Measurements from ENCODE around the gene CFAP74.
"Not testable (repeated sequence)": the region's sequence is repeated elsewhere in the genome, so short reads cannot be mapped to it uniquely, and the experiment has no call there.

Gene CFAP74

GRCh38 chr1:1893997-1894353 lies 109.6 kb downstream of the CFAP74 start:
- no peak for DNase-seq

- DNase-seq: no peak
These were observed 110.1 kb downstream of the CFAP74 start for GRCh38 chr1:1893291-1893985.

GRCh38 chr1:1892763-1893120 lies 110.8 kb downstream of the CFAP74 start:
- DNase-seq: no peak

- no peak for DNase-seq
These were observed 111.4 kb downstream of the CFAP74 start for GRCh38 chr1:1892079-1892762.

- peak in 1 of 2 donors; percentile 56 for DNase-seq
These were observed 112.1 kb downstream of the CFAP74 start for GRCh38 chr1:1891349-1892078.

- peak; percentile 77 to 81 for DNase-seq
These were observed 112.9 kb downstream of the CFAP74 start, which contains the start of gene GNB1 for GRCh38 chr1:1890506-1891348. TSS of gene GNB1 (minus strand) at chr1:1891087. CDS start at chr1:1825453, 65,634 bp downstream.

- DNase-seq: peak in 1 of 2 donors; percentile 52
These were observed 113.6 kb downstream of the CFAP74 start for GRCh38 chr1:1889847-1890505.

GRCh38 chr1:1889090-1889750 lies 114.4 kb downstream of the CFAP74 start:
- DNase-seq: no peak

GRCh38 chr1:1883890-1884289 lies 119.7 kb downstream of the CFAP74 start:
- not testable (repeated sequence) for DNase-seq

- no peak for DNase-seq
These were observed 120.3 kb downstream of the CFAP74 start for GRCh38 chr1:1883092-1883873.

GRCh38 chr1:1881727-1882126 lies 121.9 kb downstream of the CFAP74 start:
- DNase-seq: no peak

GRCh38 chr1:1880617-1881312 lies 122.8 kb downstream of the CFAP74 start:
- DNase-seq: no peak

- no peak for DNase-seq
These were observed 123.6 kb downstream of the CFAP74 start for GRCh38 chr1:1879942-1880341.

- no peak for DNase-seq
These were observed 125.6 kb downstream of the CFAP74 start for GRCh38 chr1:1877865-1878436.

- DNase-seq: no peak
These were observed 127.2 kb downstream of the CFAP74 start for GRCh38 chr1:1876335-1876930.

- no peak for DNase-seq
These were observed 127.7 kb downstream of the CFAP74 start for GRCh38 chr1:1875932-1876331.

GRCh38 chr1:1874901-1875300 lies 128.7 kb downstream of the CFAP74 start:
- no peak for DNase-seq

- DNase-seq: no peak
These were observed 130.4 kb downstream of the CFAP74 start for GRCh38 chr1:1873186-1873585.

- no peak for DNase-seq
These were observed 131.1 kb downstream of the CFAP74 start for GRCh38 chr1:1872329-1872994.
